NCI-H2196 treated with DMSO at 0.1 percent for 48 hours (cell line): ENCODE measurements around the gene CEP85.

Source experiments
- DNase-seq: peaks from one replicate; lab custom pipeline; 2025; ENCODE audit not compliant: unreplicated experiment; lab: John Stamatoyannopoulos, UW

Gene CEP85, protein sequence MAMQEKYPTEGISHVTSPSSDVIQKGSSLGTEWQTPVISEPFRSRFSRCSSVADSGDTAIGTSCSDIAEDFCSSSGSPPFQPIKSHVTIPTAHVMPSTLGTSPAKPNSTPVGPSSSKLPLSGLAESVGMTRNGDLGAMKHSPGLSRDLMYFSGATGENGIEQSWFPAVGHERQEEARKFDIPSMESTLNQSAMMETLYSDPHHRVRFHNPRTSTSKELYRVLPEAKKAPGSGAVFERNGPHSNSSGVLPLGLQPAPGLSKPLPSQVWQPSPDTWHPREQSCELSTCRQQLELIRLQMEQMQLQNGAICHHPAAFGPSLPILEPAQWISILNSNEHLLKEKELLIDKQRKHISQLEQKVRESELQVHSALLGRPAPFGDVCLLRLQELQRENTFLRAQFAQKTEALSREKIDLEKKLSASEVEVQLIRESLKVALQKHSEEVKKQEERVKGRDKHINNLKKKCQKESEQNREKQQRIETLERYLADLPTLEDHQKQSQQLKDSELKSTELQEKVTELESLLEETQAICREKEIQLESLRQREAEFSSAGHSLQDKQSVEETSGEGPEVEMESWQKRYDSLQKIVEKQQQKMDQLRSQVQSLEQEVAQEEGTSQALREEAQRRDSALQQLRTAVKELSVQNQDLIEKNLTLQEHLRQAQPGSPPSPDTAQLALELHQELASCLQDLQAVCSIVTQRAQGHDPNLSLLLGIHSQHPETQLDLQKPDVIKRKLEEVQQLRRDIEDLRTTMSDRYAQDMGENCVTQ

DNA sequence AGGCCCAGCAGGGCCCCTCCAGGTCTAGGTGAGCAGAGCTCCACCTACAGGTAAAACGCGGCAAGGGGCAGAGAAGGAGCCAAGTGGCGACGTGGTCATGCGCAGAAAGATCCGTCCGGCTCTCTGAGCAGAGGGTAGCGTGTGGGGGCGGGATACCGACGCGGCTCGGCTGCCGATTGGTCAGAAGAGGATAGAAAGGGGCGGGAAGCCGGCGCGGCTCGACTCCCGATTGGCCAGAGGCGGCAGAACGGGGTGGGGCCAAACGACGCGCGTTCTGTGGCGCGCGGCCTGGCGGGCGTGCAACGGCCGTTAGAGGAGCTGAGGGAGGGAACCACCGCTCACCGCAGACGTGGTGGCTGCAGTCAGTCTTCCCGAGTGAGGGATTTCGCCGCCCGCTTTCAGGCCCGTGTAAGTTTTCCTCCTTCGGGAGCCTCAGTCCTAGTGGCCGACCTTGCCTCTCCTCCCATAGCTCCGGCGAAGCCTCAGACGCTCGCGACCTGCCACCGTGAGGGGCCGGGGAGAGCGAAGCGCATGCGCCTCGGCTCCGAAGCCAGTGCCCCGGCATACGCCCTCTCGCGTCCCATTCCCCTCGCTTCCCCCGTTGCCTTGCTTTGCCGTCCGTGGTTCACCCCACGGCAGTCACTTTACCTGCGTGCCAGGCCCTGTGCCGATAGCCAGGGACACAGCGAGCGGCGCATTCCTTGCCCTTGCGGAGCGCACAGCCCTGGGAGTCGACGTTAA lies at the start of gene CEP85:
CEP85 (plus strand) TSS at position 298 of the 741 bp plus-strand sequence. CDS start 5,584 bp downstream, outside the sequence.
- peak; percentile 98 for DNase-seq

- no peak for DNase-seq
Observed at GRCh38 chr1:26184883-26185282, 49.1 kb upstream of the CEP85 start.

DNA sequence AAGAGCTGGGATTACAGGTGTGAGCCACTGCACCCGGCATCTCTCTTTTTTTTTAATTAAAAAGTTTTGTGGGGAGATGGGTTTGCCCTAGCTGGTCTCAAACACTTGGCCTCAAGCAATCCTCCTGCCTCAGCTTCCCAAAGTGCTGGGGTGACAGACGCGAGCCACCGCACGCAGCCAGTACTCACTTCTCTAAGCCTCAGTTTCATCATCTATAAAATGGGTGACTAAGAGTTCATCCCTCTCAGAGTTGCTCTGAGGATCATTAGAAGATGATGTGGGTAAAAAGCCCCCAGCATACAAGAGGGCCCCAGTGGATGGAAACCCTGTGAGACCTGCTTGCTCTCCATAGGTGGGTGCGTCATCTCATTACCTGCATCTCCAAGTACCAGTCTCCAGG lies 46.1 kb upstream of the CEP85 start:
- DNase-seq, result no peak

- DNase-seq, result no peak
Observed at GRCh38 chr1:26188477-26188876, 45.5 kb upstream of the CEP85 start.

GRCh38 chr1:26189331-26189730 lies 44.7 kb upstream of the CEP85 start:
- no peak for DNase-seq

- DNase-seq, result no peak
Observed at GRCh38 chr1:26189751-26190275, 44.2 kb upstream of the CEP85 start.

DNA sequence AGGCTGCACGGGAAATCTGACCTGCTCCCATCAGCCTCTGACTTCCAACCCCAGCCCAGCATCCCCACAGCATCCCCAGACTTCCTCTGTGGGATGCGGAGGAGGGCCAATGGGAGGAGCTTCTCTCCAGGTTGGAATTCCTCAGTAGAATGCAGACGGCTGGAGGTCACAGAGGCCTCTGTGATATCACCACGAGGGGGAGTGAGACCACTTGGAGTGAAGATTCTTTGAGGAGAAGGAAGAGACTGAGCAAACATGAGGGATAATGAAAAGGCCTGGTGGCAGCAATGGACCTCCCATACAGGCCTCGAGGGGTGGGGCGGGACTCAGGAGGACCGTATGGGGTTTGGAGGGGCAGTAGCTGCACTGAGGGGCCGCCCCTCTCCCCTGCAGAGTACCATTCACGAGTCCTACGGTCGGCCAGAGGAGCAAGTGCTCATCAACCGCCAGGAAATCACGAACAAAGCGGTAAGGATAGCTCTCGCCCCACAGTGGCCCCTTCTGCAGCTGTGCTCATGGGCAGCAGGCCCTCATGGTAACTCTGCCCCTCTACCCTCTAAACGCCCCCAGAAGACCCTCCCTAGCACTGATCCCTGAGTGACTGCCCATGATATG lies 43.5 kb upstream of the CEP85 start, which contains the start of gene CATSPER4:
CATSPER4 (plus strand) TSS at position 230 of the 615 bp plus-strand sequence; CDS start at position 256, 26 bp downstream.
- no peak for DNase-seq

DNA sequence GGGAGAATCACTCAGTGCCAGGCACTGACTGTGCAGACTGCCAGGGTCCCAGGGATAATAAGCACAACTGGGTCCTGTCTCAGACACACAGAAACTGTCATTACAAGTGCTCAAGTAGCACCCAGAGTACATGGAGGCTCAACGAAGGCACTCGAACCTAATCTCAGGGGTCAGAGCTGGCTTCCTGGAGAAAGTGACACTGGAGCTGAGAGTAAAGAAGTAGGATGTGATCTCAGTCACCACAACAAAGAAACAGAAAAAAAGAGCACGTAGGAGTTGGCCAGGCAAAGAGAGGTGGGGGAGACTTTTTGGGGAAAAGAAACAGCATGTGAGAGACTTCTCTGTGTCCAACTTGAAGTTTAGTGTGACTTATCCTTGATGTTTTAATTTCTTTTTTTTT lies 42.3 kb upstream of the CEP85 start:
- no peak for DNase-seq

GRCh38 chr1:26195805-26196204 lies 38.2 kb upstream of the CEP85 start:
- no peak for DNase-seq

GRCh38 chr1:26197301-26197700 lies 36.7 kb upstream of the CEP85 start:
- no peak for DNase-seq

GRCh38 chr1:26197813-26198212 lies 36.2 kb upstream of the CEP85 start:
- no peak for DNase-seq

DNA sequence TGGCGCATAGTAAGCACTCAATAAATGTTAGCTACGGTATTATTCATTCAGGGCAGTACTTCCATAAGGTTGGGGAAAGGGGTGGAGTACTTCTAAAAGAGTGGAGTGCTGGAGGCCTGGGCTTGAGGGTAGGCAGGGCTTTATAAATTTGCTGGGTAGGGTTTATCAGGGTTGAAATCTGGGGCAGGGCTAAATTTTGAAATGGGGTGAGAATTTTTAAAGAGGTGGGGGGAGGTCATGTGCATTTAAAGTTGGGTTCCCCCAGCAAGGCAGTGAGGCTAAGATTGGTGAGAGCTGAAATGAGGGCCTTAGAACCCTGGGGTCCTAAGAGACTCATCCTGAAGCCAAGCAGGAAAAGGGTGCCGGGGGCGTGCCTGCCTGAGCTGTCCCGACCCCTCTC lies 33.6 kb upstream of the CEP85 start:
- no peak for DNase-seq

GRCh38 chr1:26203642-26204318 lies 30.2 kb upstream of the CEP85 start:
- no peak for DNase-seq

DNA sequence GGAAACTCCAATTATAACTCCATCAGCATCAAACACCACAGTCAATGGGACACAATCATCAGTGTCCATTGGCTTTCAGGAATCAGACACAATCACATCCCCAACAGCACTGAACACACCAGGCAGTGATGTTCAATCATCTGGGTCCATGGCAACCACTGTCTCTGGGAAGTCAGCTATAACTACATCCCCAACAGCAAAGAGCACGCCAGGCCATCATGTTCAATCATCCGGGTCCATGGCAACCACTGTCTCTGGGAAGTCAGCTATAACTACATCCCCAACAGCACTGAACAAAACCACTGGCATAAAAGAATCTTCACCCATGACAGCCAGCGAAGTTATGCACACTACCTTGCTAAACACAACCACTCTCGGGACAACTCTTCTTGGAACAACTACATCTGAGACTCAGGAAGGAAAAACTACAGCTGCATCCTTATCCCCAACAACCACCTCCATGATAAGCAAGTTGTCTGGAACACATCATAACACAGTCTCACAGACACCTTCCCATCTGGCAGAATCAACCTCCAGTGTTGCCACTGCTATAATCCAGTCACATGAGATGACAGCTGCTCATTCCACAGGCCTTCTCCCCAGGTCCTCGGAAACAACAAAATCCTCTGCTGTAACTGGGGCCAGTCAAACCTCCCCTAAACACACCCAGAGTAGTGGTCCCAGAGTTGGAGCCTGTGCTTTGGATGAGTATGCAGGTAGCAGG lies 23.7 kb upstream of the CEP85 start:
- no peak for DNase-seq

GRCh38 chr1:26212726-26213125 lies 21.3 kb upstream of the CEP85 start:
- DNase-seq, result no peak

DNA sequence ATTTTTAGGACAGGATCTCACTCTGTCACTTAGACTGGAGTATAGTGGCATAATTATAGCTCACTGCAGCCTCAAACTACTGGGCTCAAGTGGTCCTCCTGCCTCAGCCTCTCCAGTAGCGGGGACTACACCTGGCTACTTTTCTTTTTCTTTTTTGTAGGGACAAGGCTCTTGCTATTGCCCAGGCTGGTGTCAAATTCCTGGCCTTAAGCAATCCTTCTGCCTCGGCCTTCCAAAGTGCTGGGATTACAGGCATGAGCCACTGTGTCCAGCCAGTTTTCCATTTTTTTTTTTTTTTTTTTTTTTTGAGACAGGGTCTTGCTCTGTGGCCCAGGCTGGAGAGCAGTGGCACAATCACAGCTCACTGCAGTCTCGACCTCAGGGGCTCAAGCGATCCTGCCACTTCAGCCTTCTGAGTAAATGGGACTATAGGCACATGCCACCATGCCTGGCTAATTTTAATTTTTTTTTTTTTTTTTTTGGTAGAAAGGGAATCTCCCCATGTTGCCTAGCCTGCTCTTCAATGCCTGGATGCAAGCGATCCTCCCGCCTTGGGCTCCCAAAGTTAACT lies 20.6 kb upstream of the CEP85 start:
- DNase-seq, result no peak

GRCh38 chr1:26215246-26215645 lies 18.8 kb upstream of the CEP85 start:
- DNase-seq, result no peak

DNA sequence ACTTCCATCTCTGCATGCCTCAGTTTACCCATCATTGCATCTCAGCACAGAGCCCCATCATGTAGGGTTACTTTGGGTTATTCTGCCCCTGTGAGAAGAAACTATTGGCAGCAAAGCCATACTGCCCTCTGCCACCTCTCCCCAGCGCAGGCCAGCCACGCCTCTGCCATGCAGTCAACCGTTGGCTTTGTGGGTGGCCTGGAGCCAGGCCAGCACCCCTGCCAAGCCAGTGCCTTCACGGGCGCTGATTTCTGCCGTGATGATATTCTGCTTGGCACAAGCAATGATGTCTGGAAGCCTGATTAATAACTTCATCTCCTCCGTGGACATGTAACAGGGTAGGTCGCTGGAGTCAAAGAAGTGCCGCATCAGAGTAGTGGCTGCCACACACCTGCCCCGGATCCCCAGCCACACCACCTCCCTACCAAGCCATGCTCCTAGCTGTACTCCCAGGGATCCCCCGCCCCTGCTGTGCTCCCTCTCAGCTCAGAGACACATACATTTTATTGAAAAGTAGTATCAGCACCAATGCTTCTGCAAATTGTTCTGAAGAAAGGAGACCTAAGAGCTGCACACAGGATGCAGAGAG lies 15.0 kb upstream of the CEP85 start:
- DNase-seq, result no peak
